ENCODE measurements around the gene DCTN3. TPM values are rescaled to one million over a fixed set of nuclear protein-coding genes. Genes with fewer than 3 reads are reported as not detected.

DCTN3 gene
- total and polyA plus RNA-seq, 2 experiments from 2014 or later: 12.9 to 17.9 TPM

- no peaks in the 10 kb centered on the region for H3F3A ChIP-seq (replicated peaks; ENCODE audit: low read depth)
- no peak overlapping the region for H3K27ac ChIP-seq (ENCODE audit: low read depth)
These were observed 44.7 kb upstream of the DCTN3 start for GRCh38 chr9:34665067-34665380.

More at GRCh38 chr9:34665067-34665380, 44.7 kb upstream of the DCTN3 start:
- H2AFZ ChIP-seq: peak overlapping the region; percentile 91
- Mint-ChIP-seq H3K27me3 (ENCODE audit: insufficient read depth, low read depth, poor library complexity) (peaks cover 11% of the 10 kb centered on the region), H3K27ac (no peak overlapping the region), H3K36me3 (ENCODE audit: low read depth) (peaks cover 23% of the 10 kb centered on the region), H3K4me3 (peak overlapping the region; percentile 82), H3K4me1 (peaks cover 8% of the 10 kb centered on the region), H3K9me3 (peaks cover 10% of the 10 kb centered on the region)
- peak overlapping the region; percentile 98 for H3K4me3 ChIP-seq
- peak; percentile 73 for ATAC-seq
- no peaks in the 10 kb centered on the region for H3K9me2 ChIP-seq (ENCODE audit: insufficient read depth)
- H3K27me3 ChIP-seq (ENCODE audit: insufficient read depth): no peaks in the 10 kb centered on the region
- peaks cover 3% of the 10 kb centered on the region; the same call in 1 of the 2 replicates for H4K20me1 ChIP-seq (replicated peaks; ENCODE audit: insufficient read depth)
- TF ChIP-seq JUNB (IDR thresholded peaks at IDR 0.05; ENCODE audit: unreplicated experiment) (no peak), ZNF114 (CRISPR knock-in tag; IDR thresholded peaks at IDR 0.05) (no peak), EZH2phosphoT487 (IDR thresholded peaks at IDR 0.05; ENCODE audit: unreplicated experiment) (no peak), NANOG (IDR thresholded peaks at IDR 0.05; ENCODE audit: borderline replicate concordance) (no peak), CREB1 (CRISPR knock-in tag; IDR thresholded peaks at IDR 0.05; ENCODE audit: low read depth) (no peak), ETS1 (IDR thresholded peaks at IDR 0.05) (no peak; the same call in 1 of the 2 replicates), POLR2AphosphoS5 (IDR thresholded peaks at IDR 0.05; ENCODE audit: low read depth) (no peak), REST (IDR thresholded peaks at IDR 0.05; ENCODE audit: unreplicated experiment) (no peak), STAT1 (IDR thresholded peaks at IDR 0.05; ENCODE audit: unreplicated experiment) (no peak), EZH2 (IDR thresholded peaks at IDR 0.05; ENCODE audit: low read depth, unreplicated experiment) (no peak)
- TF ChIP-seq, protein P1, sequence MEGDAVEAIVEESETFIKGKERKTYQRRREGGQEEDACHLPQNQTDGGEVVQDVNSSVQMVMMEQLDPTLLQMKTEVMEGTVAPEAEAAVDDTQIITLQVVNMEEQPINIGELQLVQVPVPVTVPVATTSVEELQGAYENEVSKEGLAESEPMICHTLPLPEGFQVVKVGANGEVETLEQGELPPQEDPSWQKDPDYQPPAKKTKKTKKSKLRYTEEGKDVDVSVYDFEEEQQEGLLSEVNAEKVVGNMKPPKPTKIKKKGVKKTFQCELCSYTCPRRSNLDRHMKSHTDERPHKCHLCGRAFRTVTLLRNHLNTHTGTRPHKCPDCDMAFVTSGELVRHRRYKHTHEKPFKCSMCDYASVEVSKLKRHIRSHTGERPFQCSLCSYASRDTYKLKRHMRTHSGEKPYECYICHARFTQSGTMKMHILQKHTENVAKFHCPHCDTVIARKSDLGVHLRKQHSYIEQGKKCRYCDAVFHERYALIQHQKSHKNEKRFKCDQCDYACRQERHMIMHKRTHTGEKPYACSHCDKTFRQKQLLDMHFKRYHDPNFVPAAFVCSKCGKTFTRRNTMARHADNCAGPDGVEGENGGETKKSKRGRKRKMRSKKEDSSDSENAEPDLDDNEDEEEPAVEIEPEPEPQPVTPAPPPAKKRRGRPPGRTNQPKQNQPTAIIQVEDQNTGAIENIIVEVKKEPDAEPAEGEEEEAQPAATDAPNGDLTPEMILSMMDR (conservative IDR thresholded peaks at IDR 0.05; ENCODE audit: low read depth in 2 of 2): no peak
- TF ChIP-seq, protein P2, sequence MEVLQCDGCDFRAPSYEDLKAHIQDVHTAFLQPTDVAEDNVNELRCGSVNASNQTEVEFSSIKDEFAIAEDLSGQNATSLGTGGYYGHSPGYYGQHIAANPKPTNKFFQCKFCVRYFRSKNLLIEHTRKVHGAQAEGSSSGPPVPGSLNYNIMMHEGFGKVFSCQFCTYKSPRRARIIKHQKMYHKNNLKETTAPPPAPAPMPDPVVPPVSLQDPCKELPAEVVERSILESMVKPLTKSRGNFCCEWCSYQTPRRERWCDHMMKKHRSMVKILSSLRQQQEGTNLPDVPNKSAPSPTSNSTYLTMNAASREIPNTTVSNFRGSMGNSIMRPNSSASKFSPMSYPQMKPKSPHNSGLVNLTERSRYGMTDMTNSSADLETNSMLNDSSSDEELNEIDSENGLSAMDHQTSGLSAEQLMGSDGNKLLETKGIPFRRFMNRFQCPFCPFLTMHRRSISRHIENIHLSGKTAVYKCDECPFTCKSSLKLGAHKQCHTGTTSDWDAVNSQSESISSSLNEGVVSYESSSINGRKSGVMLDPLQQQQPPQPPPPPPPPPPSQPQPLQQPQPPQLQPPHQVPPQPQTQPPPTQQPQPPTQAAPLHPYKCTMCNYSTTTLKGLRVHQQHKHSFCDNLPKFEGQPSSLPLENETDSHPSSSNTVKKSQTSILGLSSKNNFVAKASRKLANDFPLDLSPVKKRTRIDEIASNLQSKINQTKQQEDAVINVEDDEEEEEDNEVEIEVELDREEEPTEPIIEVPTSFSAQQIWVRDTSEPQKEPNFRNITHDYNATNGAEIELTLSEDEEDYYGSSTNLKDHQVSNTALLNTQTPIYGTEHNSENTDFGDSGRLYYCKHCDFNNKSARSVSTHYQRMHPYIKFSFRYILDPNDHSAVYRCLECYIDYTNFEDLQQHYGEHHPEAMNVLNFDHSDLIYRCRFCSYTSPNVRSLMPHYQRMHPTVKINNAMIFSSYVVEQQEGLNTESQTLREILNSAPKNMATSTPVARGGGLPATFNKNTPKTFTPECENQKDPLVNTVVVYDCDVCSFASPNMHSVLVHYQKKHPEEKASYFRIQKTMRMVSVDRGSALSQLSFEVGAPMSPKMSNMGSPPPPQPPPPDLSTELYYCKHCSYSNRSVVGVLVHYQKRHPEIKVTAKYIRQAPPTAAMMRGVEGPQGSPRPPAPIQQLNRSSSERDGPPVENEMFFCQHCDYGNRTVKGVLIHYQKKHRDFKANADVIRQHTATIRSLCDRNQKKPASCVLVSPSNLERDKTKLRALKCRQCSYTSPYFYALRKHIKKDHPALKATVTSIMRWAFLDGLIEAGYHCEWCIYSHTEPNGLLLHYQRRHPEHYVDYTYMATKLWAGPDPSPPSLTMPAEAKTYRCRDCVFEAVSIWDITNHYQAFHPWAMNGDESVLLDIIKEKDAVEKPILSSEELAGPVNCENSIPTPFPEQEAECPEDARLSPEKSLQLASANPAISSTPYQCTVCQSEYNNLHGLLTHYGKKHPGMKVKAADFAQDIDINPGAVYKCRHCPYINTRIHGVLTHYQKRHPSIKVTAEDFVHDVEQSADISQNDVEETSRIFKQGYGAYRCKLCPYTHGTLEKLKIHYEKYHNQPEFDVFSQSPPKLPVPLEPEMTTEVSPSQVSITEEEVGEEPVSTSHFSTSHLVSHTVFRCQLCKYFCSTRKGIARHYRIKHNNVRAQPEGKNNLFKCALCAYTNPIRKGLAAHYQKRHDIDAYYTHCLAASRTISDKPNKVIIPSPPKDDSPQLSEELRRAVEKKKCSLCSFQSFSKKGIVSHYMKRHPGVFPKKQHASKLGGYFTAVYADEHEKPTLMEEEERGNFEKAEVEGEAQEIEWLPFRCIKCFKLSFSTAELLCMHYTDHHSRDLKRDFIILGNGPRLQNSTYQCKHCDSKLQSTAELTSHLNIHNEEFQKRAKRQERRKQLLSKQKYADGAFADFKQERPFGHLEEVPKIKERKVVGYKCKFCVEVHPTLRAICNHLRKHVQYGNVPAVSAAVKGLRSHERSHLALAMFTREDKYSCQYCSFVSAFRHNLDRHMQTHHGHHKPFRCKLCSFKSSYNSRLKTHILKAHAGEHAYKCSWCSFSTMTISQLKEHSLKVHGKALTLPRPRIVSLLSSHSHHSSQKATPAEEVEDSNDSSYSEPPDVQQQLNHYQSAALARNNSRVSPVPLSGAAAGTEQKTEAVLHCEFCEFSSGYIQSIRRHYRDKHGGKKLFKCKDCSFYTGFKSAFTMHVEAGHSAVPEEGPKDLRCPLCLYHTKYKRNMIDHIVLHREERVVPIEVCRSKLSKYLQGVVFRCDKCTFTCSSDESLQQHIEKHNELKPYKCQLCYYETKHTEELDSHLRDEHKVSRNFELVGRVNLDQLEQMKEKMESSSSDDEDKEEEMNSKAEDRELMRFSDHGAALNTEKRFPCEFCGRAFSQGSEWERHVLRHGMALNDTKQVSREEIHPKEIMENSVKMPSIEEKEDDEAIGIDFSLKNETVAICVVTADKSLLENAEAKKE (CRISPR knock-in tag; IDR thresholded peaks at IDR 0.05): no peak
- peaks cover 3% of the 10 kb centered on the region for H3K4me1 ChIP-seq (ENCODE audit: insufficient read depth)
- H3K4me2 ChIP-seq: peak overlapping the region; percentile 100
- H3K36me3 ChIP-seq (ENCODE audit: insufficient read depth): no peaks in the 10 kb centered on the region
- H3K79me2 ChIP-seq (replicated peaks; ENCODE audit: insufficient read depth): peaks cover 8% of the 10 kb centered on the region; the same call in 1 of the 2 replicates
- no peak for DNase-seq (ENCODE audit: low spot score)

Data from GM23338 (cell line).